Panc1 (cell line): ENCODE measurements around the gene SH3BP5.

ENCODE experiments used
- CTCF ChIP-seq: fragments of 450-650 bp; IDR thresholded peaks from 2 replicates; pipeline ENCODE4 v1.5.1; 2017; ENCODE audit warnings: mild to moderate bottlenecking
- POLR2AphosphoS5 ChIP-seq: IDR thresholded peaks from 2 replicates; pipeline ENCODE4 v1.6.1; 2012; ENCODE audit warnings: mild to moderate bottlenecking, low read depth, low read length, moderate library complexity
- REST ChIP-seq, 2 experiments: IDR thresholded peaks; 2 replicates each; pipeline ENCODE4 v1.6.1; 2011 to 2012; ENCODE audit warnings: low read depth in 2 of 2, control low read depth in 1 of 2, low read length in 1 of 2, mild to moderate bottlenecking in 1 of 2, moderate library complexity in 1 of 2; ENCODE audit not compliant: insufficient read depth in 1 of 2
- SIN3A ChIP-seq: IDR thresholded peaks from 2 replicates; pipeline ENCODE4 v1.6.1; 2012; ENCODE audit warnings: low read depth, mild to moderate bottlenecking, low read length, moderate library complexity, borderline replicate concordance; ENCODE audit not compliant: insufficient read depth
- TCF7L2 ChIP-seq: IDR thresholded peaks from 2 replicates; pipeline ENCODE4 v1.6.1; 2011; ENCODE audit warnings: mild to moderate bottlenecking, low read depth, low read length, inconsistent platforms

GRCh38 chr3:15375461-15376000 is 43.1 kb upstream of the SH3BP5 start:
- no peak for TF ChIP-seq CTCF
- TF ChIP-seq POLR2AphosphoS5 = no peak
- TF ChIP-seq SIN3A = no peak
- TF ChIP-seq TCF7L2 = no peak
- no peak for TF ChIP-seq REST (IDR thresholded peaks at IDR 0.05; ENCODE audit: insufficient read depth in 1 of 2, low read depth in 2 of 2, low read length in 1 of 2)
